Measurements from ENCODE around the gene ZDHHC4. TPM values are rescaled to one million over a fixed set of nuclear protein-coding genes. Genes with fewer than 3 reads are reported as not detected.

The ZDHHC4 gene
- total RNA-seq, 1 donor from 2014 or later, result 92.1 TPM

- Histone ChIP-seq H3K36me3 (ENCODE audit: control insufficient read depth, insufficient read depth, low read length) (peaks cover 10% of the 10 kb centered on the region), H3K4me3 (ENCODE audit: low read depth, low read length) (peak within 1 kb of the TSS; percentile 94), H3K27me3 (ENCODE audit: control insufficient read depth, insufficient read depth, low read length) (no peaks in the 10 kb centered on the region)
- DNase-seq (ENCODE audit: low read depth) (peak; percentile 53), FAIRE-seq (no peak)
- TF ChIP-seq CTCF (IDR thresholded peaks at IDR 0.05; ENCODE audit: insufficient read depth, low read length, severe bottlenecking), result peak; percentile 62
Observed at GRCh38 chr7:6589829-6590644, 12.8 kb downstream of the ZDHHC4 start, which contains the start of gene INTS15. Gene INTS15 (plus strand): TSS chr7:6590021. CDS start chr7:6590284, 263 bp downstream.

- peak overlapping the region; percentile 94 for H3K4me3 ChIP-seq (ENCODE audit: low read depth, low read length)
- DNase-seq (ENCODE audit: low read depth), result peak; percentile 15
- H3K36me3 ChIP-seq (ENCODE audit: control insufficient read depth, insufficient read depth, low read length), result peaks cover 10% of the 10 kb centered on the region
- no peak for FAIRE-seq
- peak; percentile 4 for TF ChIP-seq CTCF (IDR thresholded peaks at IDR 0.05; ENCODE audit: insufficient read depth, low read length, severe bottlenecking)
- H3K27me3 ChIP-seq (ENCODE audit: control insufficient read depth, insufficient read depth, low read length), result no peaks in the 10 kb centered on the region
Observed at GRCh38 chr7:6590645-6591110, 13.4 kb downstream of the ZDHHC4 start.

- Histone ChIP-seq H3K36me3 (ENCODE audit: control insufficient read depth, insufficient read depth, low read length) (peaks cover 16% of the 10 kb centered on the region), H3K27me3 (ENCODE audit: control insufficient read depth, insufficient read depth, low read length) (no peaks in the 10 kb centered on the region)
Observed at GRCh38 chr7:6600093-6600492, 22.8 kb downstream of the ZDHHC4 start.

GRCh38 chr7:6604458-6604857 lies 27.2 kb downstream of the ZDHHC4 start:
- Histone ChIP-seq H3K27me3 (ENCODE audit: control insufficient read depth, insufficient read depth, low read length) (no peaks in the 10 kb centered on the region), H3K36me3 (ENCODE audit: control insufficient read depth, insufficient read depth, low read length) (peaks cover 9% of the 10 kb centered on the region), H3K4me3 (ENCODE audit: low read depth, low read length) (no peak overlapping the region)
- no peak for TF ChIP-seq CTCF (IDR thresholded peaks at IDR 0.05; ENCODE audit: insufficient read depth, low read length, severe bottlenecking)
- DNase-seq (ENCODE audit: low read depth) (no peak), FAIRE-seq (no peak)

More at GRCh38 chr7:6600093-6600492, 22.8 kb downstream of the ZDHHC4 start:
- TF ChIP-seq CTCF (IDR thresholded peaks at IDR 0.05; ENCODE audit: insufficient read depth, low read length, severe bottlenecking), result no peak
- no peak for DNase-seq (ENCODE audit: low read depth)
- FAIRE-seq, result no peak
- H3K4me3 ChIP-seq (ENCODE audit: low read depth, low read length), result no peak overlapping the region

GRCh38 chr7:6606866-6607583 lies 29.8 kb downstream of the ZDHHC4 start:
- Histone ChIP-seq H3K27me3 (ENCODE audit: control insufficient read depth, insufficient read depth, low read length) (no peaks in the 10 kb centered on the region), H3K4me3 (ENCODE audit: low read depth, low read length) (no peak overlapping the region), H3K36me3 (ENCODE audit: control insufficient read depth, insufficient read depth, low read length) (peaks cover 3% of the 10 kb centered on the region)
- DNase-seq (ENCODE audit: low read depth) (no peak), FAIRE-seq (no peak)
- no peak for TF ChIP-seq CTCF (IDR thresholded peaks at IDR 0.05; ENCODE audit: insufficient read depth, low read length, severe bottlenecking)
